GM13977 (cell line): ENCODE measurements around the gene MTUS2.

Experiments used
- DNase-seq: peaks from one replicate; pipeline ENCODE4 v3.0.0; 2012; ENCODE audit warnings: low spot score
- CTCF ChIP-seq: IDR thresholded peaks from 2 replicates; pipeline ENCODE4 v1.5.1; 2012; ENCODE audit warnings: mild to moderate bottlenecking, control low read depth; ENCODE audit not compliant: insufficient read depth; ENCODE audit errors: extremely low read depth, missing control alignments
- in situ Hi-C: fragments of 300-500 bp; cut with MboI; formaldehyde crosslinking; loops from one replicate; pipeline ENCODE4 v1.12.0; 2022; ENCODE audit warnings: low sequenced_read_pairs, low pct_unique_long_range_greater_than_20kb, mixed read lengths, inconsistent platforms; ENCODE audit not compliant: unreplicated experiment

Gene MTUS2

GRCh38 chr13:29039212-29039611 lies 219.1 kb downstream of the MTUS2 start:
- TF ChIP-seq CTCF = no peak
- in situ Hi-C loops = no loop called here
- DNase-seq = no peak

GRCh38 chr13:29046588-29046987 lies 226.4 kb downstream of the MTUS2 start:
- no peak for DNase-seq
- in situ Hi-C loops = no loop called here
- TF ChIP-seq CTCF = no peak

- no peak for DNase-seq
- in situ Hi-C loops = no loop called here
- TF ChIP-seq CTCF = no peak
Observed at GRCh38 chr13:29049524-29049923, 229.4 kb downstream of the MTUS2 start.

- in situ Hi-C loops = no loop called here
- no peak for TF ChIP-seq CTCF
- no peak for DNase-seq
Observed at GRCh38 chr13:29050719-29051118, 230.6 kb downstream of the MTUS2 start.

- TF ChIP-seq CTCF = no peak
- DNase-seq = no peak
- in situ Hi-C loops = no loop called here
Observed at GRCh38 chr13:29059800-29060199, 239.7 kb downstream of the MTUS2 start.

DNA sequence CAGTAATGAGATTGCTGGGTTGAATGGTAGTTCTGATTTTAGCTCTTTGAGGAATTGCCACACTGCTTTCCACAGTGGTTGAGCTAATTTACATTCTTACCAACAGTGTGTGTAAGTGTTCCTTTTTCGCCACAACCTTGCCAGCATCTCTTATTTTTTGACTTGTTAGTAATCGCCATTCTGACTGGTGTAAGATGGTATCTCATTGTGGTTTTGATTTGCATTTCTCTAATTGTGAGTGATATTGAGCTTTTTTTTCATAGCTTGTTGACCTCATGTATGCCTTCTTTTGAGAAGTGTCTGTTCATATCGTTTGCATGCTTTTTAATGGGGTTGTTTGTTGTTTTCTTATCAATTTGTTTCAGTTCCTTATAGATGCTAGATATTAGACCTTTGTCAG lies 245.0 kb downstream of the MTUS2 start:
- DNase-seq = no peak
- no peak for TF ChIP-seq CTCF
- in situ Hi-C loops = no loop called here
